HEK293 (cell line): Measurements from ENCODE around the gene ENDOU.

Experiments used
- CTCF ChIA-PET: fragments of 350-600 bp; formaldehyde crosslinking; extraction: SDS; loops from one replicate; lab custom pipeline; 2021; ENCODE audit warnings: antibody characterized with exemption; lab: Yijun Ruan, JAX
- POLR2A ChIA-PET: fragments of 300-600 bp; formaldehyde crosslinking; extraction: SDS; loops from one replicate; lab custom pipeline; 2020; ENCODE audit warnings: antibody characterized with exemption, inconsistent platforms; lab: Yijun Ruan, JAX
- H3K27ac ChIP-seq: fragments of 200-500 bp; sonication (Bioruptor generic); 2 replicates; pipeline ENCODE4 v1.5.1; 2014; ENCODE audit warnings: low read depth, low read length, control low read depth, inconsistent platforms; ENCODE audit errors: extremely low read depth
- H3K36me3 ChIP-seq, 2 experiments: fragments of 200-500 bp in 1 of 2; sonication (Bioruptor generic) in 1 of 2; 1 replicate in 1 of 2; 2 replicates in 1 of 2; pipeline ENCODE4 v1.5.1; 2014 to 2017; ENCODE audit warnings: inconsistent platforms in 2 of 2, low read length in 2 of 2; ENCODE audit not compliant: control insufficient read depth in 2 of 2, insufficient read depth in 1 of 2
- H3K4me1 ChIP-seq: fragments of 200-500 bp; sonication (Bioruptor generic); 2 replicates; pipeline ENCODE4 v1.5.1; 2014; ENCODE audit warnings: mild to moderate bottlenecking, low read length, inconsistent platforms; ENCODE audit not compliant: control insufficient read depth, insufficient read depth
- H3K4me3 ChIP-seq: 2 replicates; pipeline ENCODE4 v1.5.1; 2011; ENCODE audit warnings: low read depth, mild to moderate bottlenecking, control low read depth, low read length, moderate library complexity
- H3K9me3 ChIP-seq: fragments of 200-500 bp; sonication (Bioruptor generic); 2 replicates; pipeline ENCODE4 v1.5.1; 2014; ENCODE audit warnings: low read depth, low read length, inconsistent platforms; ENCODE audit not compliant: control insufficient read depth, insufficient read depth
- BCL11A ChIP-seq: fragments of 450-650 bp; formaldehyde crosslinking; IDR thresholded peaks from 2 replicates; pipeline ENCODE4 v1.5.1; 2016; ENCODE audit warnings: low read depth, missing biosample characterization, missing genetic modification characterization
- RBAK ChIP-seq: fragments of 450-650 bp; formaldehyde crosslinking; IDR thresholded peaks from 2 replicates; pipeline ENCODE4 v1.5.1; 2016; ENCODE audit warnings: missing biosample characterization, missing genetic modification characterization
- YY2 ChIP-seq: fragments of 450-650 bp; formaldehyde crosslinking; IDR thresholded peaks from 2 replicates; pipeline ENCODE4 v1.5.1; 2016; ENCODE audit warnings: missing biosample characterization, missing genetic modification characterization
- ZFP3 ChIP-seq: fragments of 450-650 bp; formaldehyde crosslinking; IDR thresholded peaks from 2 replicates; pipeline ENCODE4 v1.5.1; 2016; ENCODE audit warnings: low read depth, missing biosample characterization, missing genetic modification characterization
- ZNF16 ChIP-seq: fragments of 450-650 bp; formaldehyde crosslinking; IDR thresholded peaks from 2 replicates; pipeline ENCODE4 v1.5.1; 2016; ENCODE audit warnings: low read depth, missing biosample characterization, missing genetic modification characterization
- ZNF175 ChIP-seq: fragments of 450-650 bp; formaldehyde crosslinking; IDR thresholded peaks from 2 replicates; pipeline ENCODE4 v1.5.1; 2016; ENCODE audit warnings: missing biosample characterization, missing genetic modification characterization
- ZNF416 ChIP-seq: fragments of 450-650 bp; formaldehyde crosslinking; IDR thresholded peaks from 2 replicates; pipeline ENCODE4 v1.5.1; 2016; ENCODE audit warnings: missing biosample characterization, missing genetic modification characterization
- ZNF426 ChIP-seq: fragments of 450-650 bp; formaldehyde crosslinking; IDR thresholded peaks from 2 replicates; pipeline ENCODE4 v1.5.1; 2017; ENCODE audit warnings: missing biosample characterization, missing genetic modification characterization, mild to moderate bottlenecking, inconsistent platforms, moderate library complexity
- ZNF654 ChIP-seq: fragments of 450-650 bp; formaldehyde crosslinking; IDR thresholded peaks from 2 replicates; pipeline ENCODE4 v1.5.1; 2016; ENCODE audit warnings: low read depth, missing biosample characterization, missing genetic modification characterization
- ZNF660 ChIP-seq: fragments of 450-650 bp; IDR thresholded peaks from 2 replicates; pipeline ENCODE4 v1.5.1; 2018; ENCODE audit warnings: missing biosample characterization, mild to moderate bottlenecking, missing genetic modification characterization
- ZNF670 ChIP-seq: fragments of 450-650 bp; formaldehyde crosslinking; IDR thresholded peaks from 2 replicates; pipeline ENCODE4 v1.5.1; 2016; ENCODE audit warnings: missing biosample characterization, missing genetic modification characterization, low read depth
- ZNF701 ChIP-seq: fragments of 450-650 bp; formaldehyde crosslinking; IDR thresholded peaks from 2 replicates; pipeline ENCODE4 v1.5.1; 2016; ENCODE audit warnings: missing biosample characterization, missing genetic modification characterization
- ZNF843 ChIP-seq: fragments of 450-650 bp; formaldehyde crosslinking; IDR thresholded peaks from 2 replicates; pipeline ENCODE4 v1.5.1; 2016; ENCODE audit warnings: missing biosample characterization, missing genetic modification characterization
- ZSCAN30 ChIP-seq: fragments of 450-650 bp; IDR thresholded peaks from 2 replicates; pipeline ENCODE4 v1.5.1; 2018; ENCODE audit warnings: missing biosample characterization, mild to moderate bottlenecking, missing genetic modification characterization, moderate library complexity
- ZXDB ChIP-seq: fragments of 450-650 bp; formaldehyde crosslinking; IDR thresholded peaks from 2 replicates; pipeline ENCODE4 v1.5.1; 2016; ENCODE audit warnings: missing biosample characterization, missing genetic modification characterization
- TF ChIP-seq, protein P1 (sequence below): fragments of 450-650 bp; IDR thresholded peaks from 2 replicates; pipeline ENCODE4 v1.5.1; 2018; ENCODE audit warnings: missing biosample characterization, mild to moderate bottlenecking, missing genetic modification characterization
- TF ChIP-seq, protein P2 (sequence below): fragments of 450-650 bp; formaldehyde crosslinking; IDR thresholded peaks from 2 replicates; pipeline ENCODE4 v1.5.1; 2016; ENCODE audit warnings: missing biosample characterization, missing genetic modification characterization
- TF ChIP-seq, protein P3 (sequence below): fragments of 450-650 bp; formaldehyde crosslinking; IDR thresholded peaks from 2 replicates; pipeline ENCODE4 v1.5.1; 2016; ENCODE audit warnings: missing biosample characterization, missing genetic modification characterization, low read depth
- TF ChIP-seq, protein P4 (sequence below): fragments of 450-650 bp; formaldehyde crosslinking; conservative IDR thresholded peaks from 2 replicates; pipeline ENCODE4 v1.5.1; 2016; ENCODE audit warnings: low read depth, missing biosample characterization, missing genetic modification characterization

Gene ENDOU

DNA sequence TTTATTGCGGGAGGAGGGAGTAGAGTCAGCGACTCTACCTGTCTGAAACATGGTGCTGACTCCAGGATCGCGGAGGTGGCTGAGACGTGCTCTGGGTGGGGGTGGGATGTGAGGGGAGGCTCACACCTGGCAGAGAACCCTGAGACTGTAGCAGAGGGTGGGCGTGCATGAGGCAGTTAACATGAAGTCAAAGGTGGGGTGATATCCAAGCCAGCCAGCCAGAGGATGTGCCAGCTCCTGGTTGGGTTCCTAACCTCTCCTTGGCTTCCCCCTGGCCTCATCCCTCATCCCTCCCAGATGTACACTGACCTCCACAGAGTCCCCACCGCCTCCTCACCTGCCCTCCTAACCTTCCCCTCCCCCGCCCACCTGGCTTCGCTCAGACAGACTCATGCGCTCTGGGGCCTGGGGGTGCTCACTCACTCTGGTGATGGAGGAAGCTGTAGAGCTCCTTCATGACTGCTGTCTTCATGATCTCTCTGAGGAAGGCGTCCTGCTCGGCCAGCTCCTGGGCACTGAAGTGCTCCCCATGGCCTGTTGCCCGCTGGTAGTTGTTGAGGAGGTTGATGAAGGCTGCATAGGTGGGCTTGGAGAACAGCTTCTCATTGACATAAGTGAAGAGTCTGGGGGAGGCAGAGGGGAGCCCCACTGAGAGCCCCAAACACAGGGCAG is 9.3 kb downstream of the ENDOU start (continued):
- TF ChIP-seq ZNF426: no peak

DNA sequence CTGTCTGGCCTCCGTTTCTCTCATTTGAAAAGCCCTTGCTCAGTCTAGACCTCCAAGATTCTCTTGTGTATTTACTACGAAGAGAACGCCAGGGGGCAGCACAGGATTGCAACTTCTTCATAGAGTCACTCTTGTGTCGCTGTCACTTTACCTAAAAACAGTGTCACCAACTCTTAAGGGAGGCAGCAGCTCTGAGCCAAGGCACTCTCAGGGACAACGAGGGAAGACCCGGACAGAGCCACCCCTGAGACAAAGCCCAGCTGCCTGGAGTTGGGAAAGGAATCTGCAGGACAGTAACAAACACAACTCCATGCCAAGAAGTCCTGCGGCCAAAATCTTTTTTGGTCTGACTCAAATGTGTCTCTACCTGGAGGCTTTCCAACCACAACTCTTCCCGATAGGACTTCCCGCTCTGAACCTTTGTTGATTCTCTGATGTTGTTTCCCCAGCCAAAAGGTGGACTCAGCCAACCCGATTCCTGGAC is 9.9 kb downstream of the ENDOU start:
- ChIA-PET POLR2A (interaction anchor here (1.0 to 1.6 kb wide), 3 partner anchors 26 to 66 kb away, joined by 3 to 6 read pairs (median 4); no protein-coding TSS in a partner anchor), CTCF (interaction anchor here (0.5 to 22.5 kb wide), 45 partner anchors 8 to 469 kb away, joined by 3 to 353 read pairs (median 5); partner anchors contain the start of genes ENDOU, RPAP3, SENP1 and SLC48A1)
- no peak for TF ChIP-seq ZNF701
- no peak for TF ChIP-seq BCL11A (tag by site-specific recombination)
- no peak for TF ChIP-seq ZNF416 (tag by site-specific recombination)
- no peak for TF ChIP-seq ZXDB (tag by site-specific recombination)
- TF ChIP-seq ZFP3 (tag by site-specific recombination): no peak
- 0 out of 2 replicates have a peak, but pooled peaks have one; percentile 53 for TF ChIP-seq ZNF660 (tag by site-specific recombination)
- no peak for TF ChIP-seq ZNF843 (tag by site-specific recombination)
- TF ChIP-seq, protein P1, sequence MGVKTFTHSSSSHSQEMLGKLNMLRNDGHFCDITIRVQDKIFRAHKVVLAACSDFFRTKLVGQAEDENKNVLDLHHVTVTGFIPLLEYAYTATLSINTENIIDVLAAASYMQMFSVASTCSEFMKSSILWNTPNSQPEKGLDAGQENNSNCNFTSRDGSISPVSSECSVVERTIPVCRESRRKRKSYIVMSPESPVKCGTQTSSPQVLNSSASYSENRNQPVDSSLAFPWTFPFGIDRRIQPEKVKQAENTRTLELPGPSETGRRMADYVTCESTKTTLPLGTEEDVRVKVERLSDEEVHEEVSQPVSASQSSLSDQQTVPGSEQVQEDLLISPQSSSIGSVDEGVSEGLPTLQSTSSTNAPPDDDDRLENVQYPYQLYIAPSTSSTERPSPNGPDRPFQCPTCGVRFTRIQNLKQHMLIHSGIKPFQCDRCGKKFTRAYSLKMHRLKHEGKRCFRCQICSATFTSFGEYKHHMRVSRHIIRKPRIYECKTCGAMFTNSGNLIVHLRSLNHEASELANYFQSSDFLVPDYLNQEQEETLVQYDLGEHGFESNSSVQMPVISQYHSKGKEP (tag by site-specific recombination): no peak
- TF ChIP-seq ZNF654 (tag by site-specific recombination): peak; percentile 83
- TF ChIP-seq ZNF175 (tag by site-specific recombination): no peak
- TF ChIP-seq, protein P2, sequence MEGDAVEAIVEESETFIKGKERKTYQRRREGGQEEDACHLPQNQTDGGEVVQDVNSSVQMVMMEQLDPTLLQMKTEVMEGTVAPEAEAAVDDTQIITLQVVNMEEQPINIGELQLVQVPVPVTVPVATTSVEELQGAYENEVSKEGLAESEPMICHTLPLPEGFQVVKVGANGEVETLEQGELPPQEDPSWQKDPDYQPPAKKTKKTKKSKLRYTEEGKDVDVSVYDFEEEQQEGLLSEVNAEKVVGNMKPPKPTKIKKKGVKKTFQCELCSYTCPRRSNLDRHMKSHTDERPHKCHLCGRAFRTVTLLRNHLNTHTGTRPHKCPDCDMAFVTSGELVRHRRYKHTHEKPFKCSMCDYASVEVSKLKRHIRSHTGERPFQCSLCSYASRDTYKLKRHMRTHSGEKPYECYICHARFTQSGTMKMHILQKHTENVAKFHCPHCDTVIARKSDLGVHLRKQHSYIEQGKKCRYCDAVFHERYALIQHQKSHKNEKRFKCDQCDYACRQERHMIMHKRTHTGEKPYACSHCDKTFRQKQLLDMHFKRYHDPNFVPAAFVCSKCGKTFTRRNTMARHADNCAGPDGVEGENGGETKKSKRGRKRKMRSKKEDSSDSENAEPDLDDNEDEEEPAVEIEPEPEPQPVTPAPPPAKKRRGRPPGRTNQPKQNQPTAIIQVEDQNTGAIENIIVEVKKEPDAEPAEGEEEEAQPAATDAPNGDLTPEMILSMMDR: peak; percentile 69
- peak; percentile 23; the same call in 1 of the 2 replicates for TF ChIP-seq ZSCAN30 (tag by site-specific recombination)
- Histone ChIP-seq H3K4me3 (no peak overlapping the region), H3K36me3 (no peaks in the 10 kb centered on the region), H3K4me1 (peaks cover 5% of the 10 kb centered on the region), H3K9me3 (no peaks in the 10 kb centered on the region), H3K27ac (no peak overlapping the region)

DNA sequence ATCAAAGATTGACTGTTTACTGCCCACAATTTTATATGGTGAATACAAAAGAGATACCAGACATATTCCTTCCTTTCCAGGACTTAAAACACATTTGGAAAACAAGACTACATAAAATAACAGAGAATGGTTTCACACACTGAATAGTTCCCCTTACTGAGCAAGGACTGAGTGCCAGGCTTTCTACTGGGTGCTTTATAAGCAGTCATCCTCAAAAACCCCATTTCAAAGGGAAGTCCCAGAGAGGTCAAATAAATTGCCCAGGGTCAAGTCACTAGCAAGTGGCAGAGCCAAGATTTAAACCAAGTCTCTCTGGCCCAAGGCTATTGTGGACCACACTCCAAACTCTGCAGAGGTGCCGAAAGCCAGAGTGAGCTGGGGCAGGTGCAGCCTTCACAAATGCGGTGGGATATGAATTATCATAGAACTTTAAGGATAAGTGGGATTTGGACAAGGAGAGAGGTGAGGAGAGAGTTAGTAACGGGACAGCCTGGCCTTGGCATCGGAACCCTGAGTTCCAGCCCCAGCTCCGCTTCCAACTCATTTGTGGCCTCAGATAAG is 10.4 kb downstream of the ENDOU start:
- ChIA-PET POLR2A (interaction anchor here (1.5 kb wide), 1 partner anchor 26 kb away, joined by 4 read pairs; no protein-coding TSS in a partner anchor), CTCF (interaction anchor here (0.5 to 22.5 kb wide), 43 partner anchors 8 to 470 kb away, joined by 3 to 353 read pairs (median 5); partner anchors contain the start of genes ENDOU, RPAP3, SENP1 and SLC48A1)
- peaks cover 5% of the 10 kb centered on the region for H3K4me1 ChIP-seq
- H3K36me3 ChIP-seq: no peaks in the 10 kb centered on the region
- no peak overlapping the region for H3K4me3 ChIP-seq
- no peak for TF ChIP-seq ZNF16 (tag by site-specific recombination)
- no peak for TF ChIP-seq YY2 (tag by site-specific recombination)
- TF ChIP-seq, protein P3, sequence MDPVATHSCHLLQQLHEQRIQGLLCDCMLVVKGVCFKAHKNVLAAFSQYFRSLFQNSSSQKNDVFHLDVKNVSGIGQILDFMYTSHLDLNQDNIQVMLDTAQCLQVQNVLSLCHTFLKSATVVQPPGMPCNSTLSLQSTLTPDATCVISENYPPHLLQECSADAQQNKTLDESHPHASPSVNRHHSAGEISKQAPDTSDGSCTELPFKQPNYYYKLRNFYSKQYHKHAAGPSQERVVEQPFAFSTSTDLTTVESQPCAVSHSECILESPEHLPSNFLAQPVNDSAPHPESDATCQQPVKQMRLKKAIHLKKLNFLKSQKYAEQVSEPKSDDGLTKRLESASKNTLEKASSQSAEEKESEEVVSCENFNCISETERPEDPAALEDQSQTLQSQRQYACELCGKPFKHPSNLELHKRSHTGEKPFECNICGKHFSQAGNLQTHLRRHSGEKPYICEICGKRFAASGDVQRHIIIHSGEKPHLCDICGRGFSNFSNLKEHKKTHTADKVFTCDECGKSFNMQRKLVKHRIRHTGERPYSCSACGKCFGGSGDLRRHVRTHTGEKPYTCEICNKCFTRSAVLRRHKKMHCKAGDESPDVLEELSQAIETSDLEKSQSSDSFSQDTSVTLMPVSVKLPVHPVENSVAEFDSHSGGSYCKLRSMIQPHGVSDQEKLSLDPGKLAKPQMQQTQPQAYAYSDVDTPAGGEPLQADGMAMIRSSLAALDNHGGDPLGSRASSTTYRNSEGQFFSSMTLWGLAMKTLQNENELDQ: no peak
- no peak for TF ChIP-seq RBAK (tag by site-specific recombination)
- TF ChIP-seq, protein P4, sequence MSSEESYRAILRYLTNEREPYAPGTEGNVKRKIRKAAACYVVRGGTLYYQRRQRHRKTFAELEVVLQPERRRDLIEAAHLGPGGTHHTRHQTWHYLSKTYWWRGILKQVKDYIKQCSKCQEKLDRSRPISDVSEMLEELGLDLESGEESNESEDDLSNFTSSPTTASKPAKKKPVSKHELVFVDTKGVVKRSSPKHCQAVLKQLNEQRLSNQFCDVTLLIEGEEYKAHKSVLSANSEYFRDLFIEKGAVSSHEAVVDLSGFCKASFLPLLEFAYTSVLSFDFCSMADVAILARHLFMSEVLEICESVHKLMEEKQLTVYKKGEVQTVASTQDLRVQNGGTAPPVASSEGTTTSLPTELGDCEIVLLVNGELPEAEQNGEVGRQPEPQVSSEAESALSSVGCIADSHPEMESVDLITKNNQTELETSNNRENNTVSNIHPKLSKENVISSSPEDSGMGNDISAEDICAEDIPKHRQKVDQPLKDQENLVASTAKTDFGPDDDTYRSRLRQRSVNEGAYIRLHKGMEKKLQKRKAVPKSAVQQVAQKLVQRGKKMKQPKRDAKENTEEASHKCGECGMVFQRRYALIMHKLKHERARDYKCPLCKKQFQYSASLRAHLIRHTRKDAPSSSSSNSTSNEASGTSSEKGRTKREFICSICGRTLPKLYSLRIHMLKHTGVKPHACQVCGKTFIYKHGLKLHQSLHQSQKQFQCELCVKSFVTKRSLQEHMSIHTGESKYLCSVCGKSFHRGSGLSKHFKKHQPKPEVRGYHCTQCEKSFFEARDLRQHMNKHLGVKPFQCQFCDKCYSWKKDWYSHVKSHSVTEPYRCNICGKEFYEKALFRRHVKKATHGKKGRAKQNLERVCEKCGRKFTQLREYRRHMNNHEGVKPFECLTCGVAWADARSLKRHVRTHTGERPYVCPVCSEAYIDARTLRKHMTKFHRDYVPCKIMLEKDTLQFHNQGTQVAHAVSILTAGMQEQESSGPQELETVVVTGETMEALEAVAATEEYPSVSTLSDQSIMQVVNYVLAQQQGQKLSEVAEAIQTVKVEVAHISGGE: no peak
- TF ChIP-seq ZNF670: no peak
- no peaks in the 10 kb centered on the region for H3K9me3 ChIP-seq
- no peak overlapping the region for H3K27ac ChIP-seq
